Endothelial cell of umbilical vein (primary cell): ENCODE results near the gene ADH1C. TPM values are rescaled to one million over a fixed set of nuclear protein-coding genes. Genes with fewer than 3 reads are reported as not detected.

Experiments used
- BruUV-seq: library from RNA; stranded (reverse); fragments of 400-500 nt; replicated peaks from 2 replicates; lab custom pipeline; 2021; lab: Mats Ljungman, UMichigan
- CTCF ChIA-PET: fragments of 300-600, 350-600 bp; sonication (Branson Sonifier 250); formaldehyde crosslinking; loops from one replicate; lab custom pipeline; 2021; ENCODE audit warnings: antibody characterized with exemption, inconsistent platforms; lab: Charles Lee
- POLR2A ChIA-PET: fragments of 300-600, 350-600 bp; sonication (Branson Sonifier 250); formaldehyde crosslinking; loops from one replicate; lab custom pipeline; 2021; ENCODE audit warnings: antibody characterized with exemption, inconsistent platforms; lab: Charles Lee
- DNase-seq: peaks from one replicate; pipeline ENCODE4 v3.0.0-alpha.2; 2011; ENCODE audit warnings: low read depth, low spot score
- FAIRE-seq: peaks from 2 replicates; lab custom pipeline; 2011; peaks lifted over from hg19 to GRCh38; lab: Jason Lieb, UNC
- H2AFZ ChIP-seq: 2 replicates; pipeline ENCODE4 v1.6.0; 2012; ENCODE audit warnings: low read depth, low read length, control low read depth, inconsistent platforms
- H3K27ac ChIP-seq: 2 replicates; pipeline ENCODE4 v1.5.1; 2011; ENCODE audit warnings: low read depth, mild to moderate bottlenecking, control low read depth, low read length, moderate library complexity; ENCODE audit not compliant: insufficient read depth
- H3K27me3 ChIP-seq, 2 experiments: 2 replicates each; pipeline versions ENCODE4 v1.6.0 to v1.6.1; 2011; ENCODE audit warnings: low read length in 2 of 2, mixed read lengths in 1 of 2; ENCODE audit not compliant: control insufficient read depth in 2 of 2, insufficient read depth in 2 of 2
- H3K36me3 ChIP-seq, 2 experiments: 2 replicates in 1 of 2; 3 replicates in 1 of 2; pipeline ENCODE4 v1.5.1; 2011; ENCODE audit warnings: low read length in 2 of 2, mild to moderate bottlenecking in 1 of 2, moderate library complexity in 1 of 2; ENCODE audit not compliant: control insufficient read depth in 2 of 2, insufficient read depth in 2 of 2; ENCODE audit errors: extremely low read depth in 1 of 2
- H3K4me1 ChIP-seq: 3 replicates; pipeline ENCODE4 v1.5.1; 2011; ENCODE audit warnings: mild to moderate bottlenecking, low read length; ENCODE audit not compliant: control insufficient read depth, insufficient read depth; ENCODE audit errors: extremely low read depth
- H3K4me2 ChIP-seq: 2 replicates; pipeline ENCODE4 v1.6.1; 2011; ENCODE audit warnings: low read length, control low read depth, mixed read lengths; ENCODE audit not compliant: insufficient read depth
- H3K4me3 ChIP-seq, 3 experiments: fragments of 200-600 bp in 1 of 3; sonication (generic), shearing (Covaris generic) in 1 of 3; replicated peaks in 1 of 3; 2 replicates each; pipeline ENCODE4 v1.5.1; 2011 to 2016; ENCODE audit warnings: control low read depth in 3 of 3, low read length in 3 of 3, mild to moderate bottlenecking in 2 of 3, inconsistent platforms in 1 of 3, low read depth in 1 of 3, moderate library complexity in 1 of 3; ENCODE audit not compliant: insufficient read depth in 1 of 3
- H3K79me2 ChIP-seq: 2 replicates; pipeline ENCODE4 v1.6.0; 2012; ENCODE audit warnings: low read length, inconsistent platforms; ENCODE audit not compliant: control insufficient read depth, insufficient read depth
- H3K9ac ChIP-seq: replicated peaks from 2 replicates; pipeline ENCODE3; 2011; ENCODE audit warnings: low read length, control low read depth; ENCODE audit not compliant: insufficient read depth; ENCODE audit errors: extremely low read depth
- H3K9me1 ChIP-seq: replicated peaks from 3 replicates; pipeline ENCODE4 v1.6.0; 2011; ENCODE audit warnings: mild to moderate bottlenecking, low read length; ENCODE audit not compliant: control insufficient read depth, insufficient read depth; ENCODE audit errors: extremely low read depth
- H3K9me3 ChIP-seq: replicated peaks from 2 replicates; pipeline ENCODE4 v1.5.1; 2012; ENCODE audit warnings: low read length, inconsistent platforms; ENCODE audit not compliant: control insufficient read depth, insufficient read depth
- H4K20me1 ChIP-seq: replicated peaks from 2 replicates; pipeline ENCODE3; 2011; ENCODE audit warnings: mild to moderate bottlenecking, low read length; ENCODE audit not compliant: control insufficient read depth, insufficient read depth; ENCODE audit errors: extremely low read depth
- CTCF ChIP-seq, 2 donors: IDR thresholded peaks; 1 replicate in 1 of 2; 2 replicates in 1 of 2; pipeline ENCODE4 v1.5.1; 2011; ENCODE audit warnings: low read length in 2 of 2, mild to moderate bottlenecking in 2 of 2, moderate library complexity in 2 of 2, control low read depth in 1 of 2, inconsistent platforms in 1 of 2, low read depth in 1 of 2; ENCODE audit not compliant: insufficient read depth in 1 of 2; ENCODE audit errors: extremely low read depth in 1 of 2
- EZH2 ChIP-seq: IDR thresholded peaks from 2 replicates; pipeline ENCODE4 v1.6.1; 2012; ENCODE audit warnings: borderline replicate concordance, low read depth, mild to moderate bottlenecking, moderate library complexity, low read length, inconsistent platforms; ENCODE audit not compliant: severe bottlenecking
- FOS ChIP-seq: IDR thresholded peaks from 2 replicates; pipeline ENCODE4 v1.6.1; 2011; ENCODE audit warnings: mild to moderate bottlenecking, low read length, moderate library complexity, borderline replicate concordance; ENCODE audit not compliant: insufficient read depth
- GATA2 ChIP-seq: IDR thresholded peaks from 2 replicates; pipeline ENCODE4 v1.7.0; 2011; ENCODE audit warnings: low read depth, mild to moderate bottlenecking, moderate library complexity, mixed read lengths, low read length; ENCODE audit not compliant: insufficient read length, insufficient read depth
- JUN ChIP-seq: IDR thresholded peaks from 2 replicates; pipeline ENCODE4 v1.6.1; 2011; ENCODE audit warnings: borderline replicate concordance, low read depth; ENCODE audit not compliant: insufficient read length, insufficient read depth
- MAX ChIP-seq: IDR thresholded peaks from 2 replicates; pipeline ENCODE4 v1.6.1; 2011; ENCODE audit not compliant: insufficient read depth, insufficient read length
- MYC ChIP-seq: IDR thresholded peaks from one replicate; pipeline ENCODE4 v1.6.1; 2011; ENCODE audit warnings: mild to moderate bottlenecking, low read depth, low read length
- POLR2A ChIP-seq: IDR thresholded peaks from 2 replicates; pipeline ENCODE4 v1.6.1; 2012; ENCODE audit warnings: low read depth, mild to moderate bottlenecking, control low read depth, low read length
- POLR2AphosphoS5 ChIP-seq: IDR thresholded peaks from 2 replicates; pipeline ENCODE4 v1.6.1; 2012; ENCODE audit warnings: low read depth, mild to moderate bottlenecking, control low read depth, low read length, moderate library complexity; ENCODE audit not compliant: insufficient read depth
- dilution Hi-C: fragments of 300-500 bp; cut with MboI; formaldehyde crosslinking; loops from one replicate; pipeline ENCODE4 v1.15.0; 2019; ENCODE audit warnings: low sequenced_read_pairs; ENCODE audit not compliant: extremely low pct_ligation_motif_present
- intact Hi-C: fragments of 100-400 bp; cut with micrococcal nuclease; formaldehyde crosslinking; loops from one replicate; pipeline ENCODE4 v1.10.0; 2022
- polyA plus RNA-seq, 4 experiments: library from polyadenylated mRNA; depleted of rRNA in 3 of 4; stranded (reverse) in 3 of 4; unstranded in 1 of 4; fragments of >200 nt; gene quantifications; 2 replicates each; pipeline versions ENCODE4 v1.2.1 to v1.2.3, GENCODE V29; 2011 to 2012; ENCODE audit warnings: missing spikeins in 1 of 4
- total RNA-seq: library from RNA; stranded (reverse); gene quantifications from 2 replicates; pipeline ENCODE4 v1.2.3, GENCODE V29; 2021

ADH1C gene
- total and polyA plus RNA-seq, 2 donors (not counting 3 experiments of a cell fraction or from before 2014, with no cell fraction given) = not detected

GRCh38 chr4:99341426-99341825 is 11.1 kb downstream of the ADH1C start:
- H3K9me1 ChIP-seq = no peaks in the 10 kb centered on the region
- no peaks in the 10 kb centered on the region for H3K27me3 ChIP-seq
- FAIRE-seq = no peak
- TF ChIP-seq MAX (no peak), CTCF (IDR thresholded peaks at IDR 0.05; ENCODE audit: extremely low read depth in 1 of 2, insufficient read depth in 1 of 2, low read depth in 1 of 2, low read length in 2 of 2) (no peak), FOS (no peak), EZH2 (no peak), POLR2A (no peak), MYC (no peak), POLR2AphosphoS5 (no peak), JUN (no peak), GATA2 (no peak)
- no peaks in the 10 kb centered on the region for H3K9me3 ChIP-seq
- ChIA-PET CTCF (no interaction called here), POLR2A (no interaction called here)
- no peak overlapping the region for H3K4me3 ChIP-seq
- dilution Hi-C loops = no loop called here
- H3K4me2 ChIP-seq = no peak overlapping the region
- no peak for DNase-seq
- H2AFZ ChIP-seq = no peak overlapping the region
- H3K79me2 ChIP-seq = no peaks in the 10 kb centered on the region
- no peaks in the 10 kb centered on the region for H4K20me1 ChIP-seq
- H3K27ac ChIP-seq = no peak overlapping the region
- BruUV-seq = no TSS peak
- no peak overlapping the region for H3K9ac ChIP-seq
- intact Hi-C loops = no loop called here
- no peaks in the 10 kb centered on the region for H3K36me3 ChIP-seq
- H3K4me1 ChIP-seq = no peaks in the 10 kb centered on the region
